Activated CD8-positive, alpha-beta T cell treated with anti-CD3 and anti-CD28 coated beads, Interleukin-2, amount 10 ng/mL, durations not matched to agents 7 days and 5 days (primary cell): ENCODE results near the gene C1orf141. TPM values are rescaled to one million over a fixed set of nuclear protein-coding genes. Genes with fewer than 3 reads are reported as not detected.
A peak's percentile ranks its signal among the peaks of the same experiment; 100 is the strongest.

Experiments used
- ATAC-seq: fragments of 150-1000 bp; cut with Tn5 transposase; one replicate; pipeline ENCODE4 v1.10.0; 2021; ENCODE audit warnings: moderate library complexity
- CTCF ChIA-PET: fragments of 350-600 bp; sonication (Branson Sonifier 250); formaldehyde crosslinking; loops from one replicate; lab custom pipeline; 2021; ENCODE audit warnings: antibody characterized with exemption; lab: Charles Lee
- POLR2A ChIA-PET: fragments of 350-600 bp; sonication (Branson Sonifier 250); formaldehyde crosslinking; loops from one replicate; lab custom pipeline; 2021; ENCODE audit warnings: antibody characterized with exemption; lab: Charles Lee
- DNase-seq: peaks from one replicate; pipeline ENCODE4 v3.0.0-alpha.2; 2020
- H3K27ac Mint-ChIP-seq: one replicate; pipeline ENCODE4 v1.8.0; 2021; ENCODE audit warnings: mild to moderate bottlenecking, mixed read lengths
- H3K27me3 Mint-ChIP-seq: one replicate; pipeline ENCODE4 v1.8.0; 2021; ENCODE audit warnings: low read depth, mixed read lengths
- H3K36me3 Mint-ChIP-seq: one replicate; pipeline ENCODE4 v1.8.0; 2021; ENCODE audit warnings: low read depth, mixed read lengths
- H3K4me1 Mint-ChIP-seq: one replicate; pipeline ENCODE4 v1.8.0; 2021; ENCODE audit warnings: low read depth, mixed read lengths
- H3K4me3 Mint-ChIP-seq: one replicate; pipeline ENCODE4 v1.8.0; 2021; ENCODE audit warnings: mild to moderate bottlenecking, mixed read lengths
- H3K9me3 Mint-ChIP-seq: one replicate; pipeline ENCODE4 v1.8.0; 2022; ENCODE audit warnings: mixed read lengths; ENCODE audit not compliant: insufficient read depth
- total RNA-seq, 2 experiments: library from RNA; stranded (reverse); gene quantifications; one replicate each; pipeline ENCODE4 v1.2.3, GENCODE V29; 2021

The C1orf141 gene
- total RNA-seq, 2 experiments from 2014 or later: not detected

DNA sequence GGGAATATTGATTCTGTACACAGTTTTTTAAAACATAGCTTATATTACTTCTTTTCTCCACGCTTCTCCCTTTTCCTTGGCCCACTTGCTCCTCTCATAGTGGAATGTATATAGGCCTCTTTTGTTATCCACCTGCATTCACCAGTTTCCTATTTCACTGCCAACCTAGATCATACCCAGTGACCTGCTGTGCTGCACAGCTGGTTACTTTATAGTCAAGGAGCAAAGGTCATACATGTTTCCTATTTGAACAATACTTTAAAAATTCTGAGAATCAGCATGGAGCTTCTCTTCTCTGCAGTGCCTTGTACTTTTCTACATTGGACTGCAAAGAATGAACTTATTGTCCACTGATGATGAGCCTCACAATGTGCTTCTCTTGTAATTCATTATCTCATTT is 76.5 kb downstream of the C1orf141 start:
- no peaks in the 10 kb centered on the region for H3K9me3 Mint-ChIP-seq
- DNase-seq: no peak
- H3K27ac Mint-ChIP-seq: no peak overlapping the region
- no peaks in the 10 kb centered on the region for H3K36me3 Mint-ChIP-seq
- H3K4me3 Mint-ChIP-seq: no peak overlapping the region
- POLR2A ChIA-PET: no interaction called here
- peaks cover 10% of the 10 kb centered on the region for H3K27me3 Mint-ChIP-seq
- CTCF ChIA-PET: interaction anchor here (0.9 to 1.7 kb wide), 2 partner anchors 62 to 91 kb away, joined by 3 read pairs; no protein-coding TSS in a partner anchor
- H3K4me1 Mint-ChIP-seq: peaks cover 8% of the 10 kb centered on the region
- no peak for ATAC-seq

DNA sequence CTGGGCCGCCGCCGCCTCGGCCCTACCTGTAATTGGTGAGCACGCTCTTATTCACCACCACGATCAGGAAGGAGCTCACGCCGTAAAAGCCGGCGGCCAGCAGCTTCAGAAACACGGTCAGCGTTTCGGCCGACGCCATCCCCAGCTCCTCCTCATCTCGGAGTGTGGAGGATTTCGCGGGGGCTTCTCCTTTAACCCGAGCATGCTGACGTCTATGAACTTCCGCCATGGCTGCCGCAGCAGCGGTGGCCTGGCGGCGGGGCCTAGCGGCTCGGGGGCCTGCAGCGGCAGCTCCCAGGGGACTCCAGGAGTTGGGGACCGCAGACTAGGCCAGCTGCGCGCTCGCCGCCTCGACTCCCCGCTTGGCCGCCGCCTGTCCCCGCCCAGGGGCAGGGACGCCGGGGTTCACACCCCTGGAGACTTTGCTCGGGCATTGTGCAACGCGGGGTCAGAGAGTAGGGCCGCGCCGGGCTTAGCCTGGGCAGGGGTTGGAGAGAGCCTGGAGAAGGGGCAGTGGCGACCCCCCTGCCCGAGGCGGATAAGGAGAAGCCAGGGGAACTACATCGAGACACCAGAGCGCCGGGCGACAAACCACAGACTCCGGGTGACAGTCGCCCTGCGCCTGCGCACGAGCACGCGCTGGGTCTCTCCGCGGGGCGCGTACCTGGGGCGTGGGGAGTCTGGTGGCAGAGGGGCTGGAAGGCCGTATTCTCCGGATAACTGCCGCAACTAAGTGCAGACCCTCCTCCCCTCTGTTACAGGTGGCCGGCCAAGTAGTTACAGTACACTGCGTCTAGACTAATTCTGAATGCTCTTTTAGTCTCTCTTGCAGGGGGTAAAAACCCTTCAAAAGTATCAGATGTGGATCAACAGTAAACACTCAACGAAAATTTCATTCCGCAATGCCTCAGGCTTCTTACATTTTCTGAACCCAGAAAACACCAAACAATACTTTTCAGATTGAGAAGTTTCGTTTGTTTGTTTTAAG is 80.7 kb downstream of the C1orf141 start, which contains the start of gene SLC35D1:
Gene SLC35D1 (minus strand): TSS at position 364 of the 988 bp plus-strand sequence. CDS start 135 bp downstream, at position 229.
- peak; percentile 79 for DNase-seq
- Mint-ChIP-seq H3K4me1 (peaks cover 20% of the 10 kb centered on the region), H3K9me3 (no peaks in the 10 kb centered on the region), H3K4me3 (peak within 1 kb of the TSS; percentile 77), H3K27ac (peak within 1 kb of the TSS; percentile 91), H3K36me3 (peaks cover 16% of the 10 kb centered on the region), H3K27me3 (peaks cover 10% of the 10 kb centered on the region)
- ATAC-seq: peak; percentile 81
- ChIA-PET POLR2A (interaction anchor here (0.8 to 1.8 kb wide), 12 partner anchors 22 to 632 kb away, joined by 3 to 11 read pairs (median 4); partner anchors contain the start of genes DNAI4, MIER1 and SERBP1), CTCF (interaction anchor here (0.9 to 2.4 kb wide), 10 partner anchors 58 to 207 kb away, joined by 3 to 10 read pairs (median 6); partner anchors contain the start of genes C1orf141, DNAI4 and MIER1)

DNA sequence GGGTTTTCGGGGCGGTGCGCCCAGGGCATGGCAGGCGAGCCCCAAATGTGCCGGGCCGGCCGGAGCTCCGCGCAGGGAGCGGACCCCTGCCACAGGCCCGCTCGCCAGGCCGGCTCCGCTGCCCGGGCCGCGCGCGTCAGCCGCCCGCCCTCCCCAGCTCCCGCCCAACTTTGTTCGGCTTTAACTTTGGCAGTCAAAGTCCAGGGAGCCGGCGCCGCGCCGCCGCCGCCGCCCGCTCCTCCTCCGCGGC is 81.3 kb downstream of the C1orf141 start:
- Mint-ChIP-seq H3K9me3 (no peaks in the 10 kb centered on the region), H3K4me1 (peaks cover 20% of the 10 kb centered on the region), H3K36me3 (peaks cover 19% of the 10 kb centered on the region), H3K27me3 (peaks cover 10% of the 10 kb centered on the region), H3K4me3 (peak overlapping the region; percentile 77), H3K27ac (peak overlapping the region; percentile 91)
- ChIA-PET POLR2A (interaction anchor here (0.8 to 1.8 kb wide), 13 partner anchors 21 to 632 kb away, joined by 3 to 11 read pairs (median 4); partner anchors contain the start of genes DNAI4, MIER1 and SERBP1), CTCF (interaction anchor here (0.9 to 2.4 kb wide), 8 partner anchors 57 to 208 kb away, joined by 3 to 10 read pairs (median 6); partner anchors contain the start of genes DNAI4 and MIER1)
- ATAC-seq: peak; percentile 53
- no peak for DNase-seq

DNA sequence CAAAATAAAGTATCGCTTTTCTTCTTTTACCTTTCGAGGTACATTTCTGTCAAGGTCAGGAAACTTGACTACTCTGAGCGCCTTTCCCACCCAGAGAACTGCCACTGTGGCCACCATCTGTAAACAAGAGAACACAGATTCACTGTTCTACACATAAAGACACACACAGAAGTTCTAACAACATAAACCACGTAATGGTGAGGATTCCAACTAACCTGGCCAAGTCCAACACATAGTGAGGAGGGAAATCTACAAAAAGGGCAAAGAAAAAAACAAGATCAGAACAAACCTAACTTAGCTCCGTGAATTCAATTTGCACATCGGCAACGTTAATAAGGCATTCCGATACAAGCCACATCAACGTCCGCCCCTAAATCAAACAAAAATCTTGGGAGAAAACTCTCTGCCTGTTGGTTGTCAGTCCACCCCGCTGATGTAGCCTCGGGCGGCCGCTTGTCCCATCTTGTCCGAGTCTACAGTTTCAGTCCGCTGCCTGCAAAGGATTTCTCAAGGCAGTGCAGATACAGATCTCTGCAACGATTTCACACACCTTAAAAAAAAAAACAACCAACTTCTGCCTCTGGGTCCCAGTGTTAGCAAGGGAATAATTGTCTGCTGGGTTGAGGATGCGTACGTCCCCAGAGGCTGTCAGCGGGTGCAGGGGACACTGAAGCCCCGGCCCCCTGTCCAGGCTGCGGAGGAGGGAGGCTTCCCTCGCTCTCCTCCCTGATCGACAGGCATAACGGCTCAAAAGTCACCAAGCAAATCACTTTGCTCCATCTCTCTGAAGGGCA is 81.8 kb downstream of the C1orf141 start:
- POLR2A ChIA-PET: interaction anchor here (0.8 to 1.8 kb wide), 13 partner anchors 21 to 633 kb away, joined by 3 to 11 read pairs (median 4); partner anchors contain the start of genes DNAI4, MIER1 and SERBP1
- Mint-ChIP-seq H3K27ac (peak overlapping the region; percentile 72), H3K4me1 (peaks cover 20% of the 10 kb centered on the region), H3K4me3 (peak overlapping the region; percentile 77), H3K27me3 (peaks cover 8% of the 10 kb centered on the region), H3K36me3 (peaks cover 23% of the 10 kb centered on the region), H3K9me3 (no peaks in the 10 kb centered on the region)
- CTCF ChIA-PET: interaction anchor here (0.6 to 2.4 kb wide), 9 partner anchors 57 to 208 kb away, joined by 3 to 10 read pairs (median 6); partner anchors contain the start of genes DNAI4 and MIER1
- DNase-seq: peak; percentile 60
- no peak for ATAC-seq

DNA sequence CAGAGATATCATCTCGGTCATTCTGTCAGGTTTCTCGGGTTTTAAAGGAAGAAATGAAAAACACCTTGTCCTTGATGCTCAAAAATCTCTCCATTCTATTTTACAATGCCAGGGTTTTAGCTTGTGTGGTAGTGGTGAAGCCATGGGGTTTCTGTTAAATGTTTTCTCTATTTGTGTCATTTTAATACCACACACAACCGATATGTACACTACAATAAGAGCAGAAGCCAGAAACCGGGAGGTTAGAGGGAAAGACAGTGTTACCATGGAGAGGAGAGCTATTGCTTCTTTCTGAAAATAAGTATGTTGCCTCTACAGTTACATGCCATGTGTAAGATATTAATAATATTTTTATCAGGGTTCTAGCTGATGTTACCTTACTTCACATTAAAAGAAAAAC is 83.6 kb downstream of the C1orf141 start:
- H3K36me3 Mint-ChIP-seq: peaks cover 35% of the 10 kb centered on the region
- ATAC-seq (no peak), DNase-seq (no peak)
- H3K27ac Mint-ChIP-seq: no peak overlapping the region
- no peaks in the 10 kb centered on the region for H3K9me3 Mint-ChIP-seq
- H3K4me1 Mint-ChIP-seq: peaks cover 20% of the 10 kb centered on the region
- peaks cover 5% of the 10 kb centered on the region for H3K27me3 Mint-ChIP-seq
- POLR2A ChIA-PET: no interaction called here
- CTCF ChIA-PET: interaction anchor here (1.2 to 2.7 kb wide), 5 partner anchors 9 to 163 kb away, joined by 3 to 18 read pairs (median 7); no protein-coding TSS in a partner anchor
- no peak overlapping the region for H3K4me3 Mint-ChIP-seq

DNA sequence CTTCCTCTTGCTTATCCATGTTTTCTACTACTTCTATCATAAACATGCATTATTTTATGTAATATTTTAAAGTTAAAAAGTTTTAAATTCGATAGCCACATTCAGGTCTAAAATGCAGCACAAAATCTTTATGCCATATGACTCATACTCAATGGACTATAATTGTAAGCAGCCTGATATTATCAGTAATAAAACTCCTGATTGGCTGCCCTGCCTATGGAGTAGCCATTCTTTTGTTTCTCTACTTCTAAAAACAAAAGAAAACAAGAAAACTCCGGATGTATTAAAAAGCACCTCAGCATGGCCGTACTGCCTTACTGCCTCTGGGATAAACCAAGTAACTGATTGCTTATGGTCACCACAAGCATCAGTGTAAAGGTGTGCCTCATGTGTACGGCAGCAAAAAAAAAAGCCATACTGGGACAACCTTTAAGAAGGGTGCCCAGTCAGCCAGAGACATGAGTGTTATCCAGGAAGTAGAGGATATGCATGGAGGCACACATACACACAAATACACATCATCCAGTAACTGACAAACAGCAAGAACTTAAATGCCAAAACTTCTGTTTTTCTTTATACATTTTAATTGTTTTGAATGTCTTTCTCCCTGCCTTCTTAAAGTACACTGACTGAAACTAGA is 90.0 kb downstream of the C1orf141 start:
- H3K9me3 Mint-ChIP-seq: no peaks in the 10 kb centered on the region
- POLR2A ChIA-PET: no interaction called here
- no peak for ATAC-seq
- no peak for DNase-seq
- H3K27ac Mint-ChIP-seq: no peak overlapping the region
- no peak overlapping the region for H3K4me3 Mint-ChIP-seq
- CTCF ChIA-PET: interaction anchor here (1.8 kb wide), 1 partner anchor 104 kb away, joined by 6 read pairs; no protein-coding TSS in a partner anchor
- H3K27me3 Mint-ChIP-seq: no peaks in the 10 kb centered on the region
- H3K36me3 Mint-ChIP-seq: peaks cover 71% of the 10 kb centered on the region
- H3K4me1 Mint-ChIP-seq: no peaks in the 10 kb centered on the region

DNA sequence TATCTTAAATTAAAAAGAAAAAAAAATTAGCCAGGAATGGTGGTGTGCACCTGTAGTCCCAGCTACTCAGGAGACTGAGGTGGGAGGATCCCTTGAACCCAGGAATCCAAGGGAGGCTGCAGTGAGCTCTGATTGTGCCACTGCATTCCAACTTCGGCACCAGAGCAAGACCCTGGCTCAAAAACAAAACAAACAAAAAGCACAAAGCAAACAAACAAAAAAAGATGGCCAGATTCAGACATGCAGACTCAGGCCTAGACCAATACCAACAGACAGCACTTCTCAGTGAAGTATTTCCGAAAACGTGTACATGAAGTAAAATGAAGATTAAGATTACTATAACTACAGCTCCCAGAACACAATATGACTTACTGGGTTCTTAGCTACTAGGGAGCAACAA is 91.4 kb downstream of the C1orf141 start:
- ChIA-PET POLR2A (no interaction called here), CTCF (interaction anchor here (0.8 kb wide), 1 partner anchor 170 kb away, joined by 3 read pairs; no protein-coding TSS in a partner anchor)
- DNase-seq (no peak), ATAC-seq (no peak)
- Mint-ChIP-seq H3K27me3 (no peaks in the 10 kb centered on the region), H3K27ac (no peak overlapping the region), H3K36me3 (peaks cover 73% of the 10 kb centered on the region), H3K4me3 (no peak overlapping the region), H3K9me3 (no peaks in the 10 kb centered on the region), H3K4me1 (no peaks in the 10 kb centered on the region)

Other genes starting within 250 kb of the C1orf141 start
- gene DNAI4, start 210.1 kb downstream of the C1orf141 start, total RNA-seq: 1 to 10 TPM; 1.4 to 3.6 TPM
- gene MIER1, start 210.0 kb downstream of the C1orf141 start, total RNA-seq: 10 to 100 TPM; 49.3 to 54.1 TPM
- 10 to 100 TPM; 11.2 to 11.4 TPM for gene SLC35D1, start 80.8 kb downstream of the C1orf141 start, total RNA-seq
- gene IL23R, start 31.5 kb upstream of the C1orf141 start, total RNA-seq: under 1 TPM; 0.45 to 0.47 TPM
- 10 to 100 TPM; 17.3 to 19.6 TPM for gene IL12RB2, start 172.9 kb upstream of the C1orf141 start, total RNA-seq